Endometrial microvascular endothelial cells (primary cell): ENCODE data around the gene SCGB1C1. TPM values are rescaled to one million over a fixed set of nuclear protein-coding genes. Genes with fewer than 3 reads are reported as not detected.
"Not testable (repeated sequence)": the region's sequence is repeated elsewhere in the genome, so short reads cannot be mapped to it uniquely, and the experiment has no call there.

ENCODE experiments used
- in situ Hi-C: cut with HindIII; loops from 2 replicates; pipeline ENCODE4 v1.10.0; 2017; ENCODE audit warnings: low sequenced_read_pairs, low pct_unique_long_range_greater_than_20kb; ENCODE audit errors: inconsistent ontology term
- total RNA-seq: library from RNA; depleted of rRNA; stranded (reverse); fragments of >200 nt; gene quantifications from one replicate; pipeline ENCODE4 v1.2.3, GENCODE V29; 2015; ENCODE audit errors: inconsistent ontology term

The SCGB1C1 gene
- not detected for total RNA-seq

GRCh38 chr11:192674-193128 is at the start of gene SCGB1C1:
TSS of gene SCGB1C1 (plus strand) at chr11:193078. CDS start at chr11:193100, 22 bp downstream.
- in situ Hi-C loops: not testable (repeated sequence)

- in situ Hi-C loops: not testable (repeated sequence)
These were observed 12.6 kb upstream of the SCGB1C1 start for GRCh38 chr11:180242-180641.

- in situ Hi-C loops: not testable (repeated sequence)
These were observed 3.6 kb upstream of the SCGB1C1 start for GRCh38 chr11:189200-189783.

- in situ Hi-C loops: not testable (repeated sequence)
These were observed 3.0 kb upstream of the SCGB1C1 start for GRCh38 chr11:189843-190311.

GRCh38 chr11:190546-190945 is 2.3 kb upstream of the SCGB1C1 start:
- in situ Hi-C loops: not testable (repeated sequence)

- in situ Hi-C loops: not testable (repeated sequence)
These were observed 1.1 kb upstream of the SCGB1C1 start for GRCh38 chr11:191490-192478.

- in situ Hi-C loops: not testable (repeated sequence)
These were observed 603 bp downstream of the SCGB1C1 start for GRCh38 chr11:193481-193880.

GRCh38 chr11:196786-197731 is 4.2 kb downstream of the SCGB1C1 start:
- in situ Hi-C loops: no loop called here

- in situ Hi-C loops: no loop called here
These were observed 4.9 kb downstream of the SCGB1C1 start for GRCh38 chr11:197741-198235.

GRCh38 chr11:198236-198806 is 5.4 kb downstream of the SCGB1C1 start:
- in situ Hi-C loops: no loop called here

GRCh38 chr11:199004-199581 is 6.2 kb downstream of the SCGB1C1 start:
- in situ Hi-C loops: no loop called here

GRCh38 chr11:199782-200181 is 6.9 kb downstream of the SCGB1C1 start:
- in situ Hi-C loops: no loop called here

GRCh38 chr11:200224-201003 is 7.5 kb downstream of the SCGB1C1 start:
- in situ Hi-C loops: no loop called here

- in situ Hi-C loops: no loop called here
These were observed 9.1 kb downstream of the SCGB1C1 start for GRCh38 chr11:201966-202365.

GRCh38 chr11:202490-202889 is 9.6 kb downstream of the SCGB1C1 start:
- in situ Hi-C loops: no loop called here

GRCh38 chr11:203056-203944 is 10.4 kb downstream of the SCGB1C1 start:
- in situ Hi-C loops: no loop called here
